HG03175 (cell line): Measurements from ENCODE around the gene CNKSR3.
A peak's percentile ranks its signal among the peaks of the same experiment; 100 is the strongest.

Source experiments
- ATAC-seq: cut with Tn5 transposase; IDR thresholded peaks from one replicate; pipeline ENCODE4 v1.9.1; 2021; ENCODE audit warnings: mild to moderate bottlenecking, moderate library complexity; ENCODE audit not compliant: unreplicated experiment

Gene CNKSR3

GRCh38 chr6:154428897-154429296 lies 81.6 kb downstream of the CNKSR3 start:
- no peak for ATAC-seq

- ATAC-seq = no peak
These were observed 83.0 kb downstream of the CNKSR3 start for GRCh38 chr6:154427446-154427845.

- ATAC-seq = no peak
These were observed 83.5 kb downstream of the CNKSR3 start for GRCh38 chr6:154426997-154427396.

DNA sequence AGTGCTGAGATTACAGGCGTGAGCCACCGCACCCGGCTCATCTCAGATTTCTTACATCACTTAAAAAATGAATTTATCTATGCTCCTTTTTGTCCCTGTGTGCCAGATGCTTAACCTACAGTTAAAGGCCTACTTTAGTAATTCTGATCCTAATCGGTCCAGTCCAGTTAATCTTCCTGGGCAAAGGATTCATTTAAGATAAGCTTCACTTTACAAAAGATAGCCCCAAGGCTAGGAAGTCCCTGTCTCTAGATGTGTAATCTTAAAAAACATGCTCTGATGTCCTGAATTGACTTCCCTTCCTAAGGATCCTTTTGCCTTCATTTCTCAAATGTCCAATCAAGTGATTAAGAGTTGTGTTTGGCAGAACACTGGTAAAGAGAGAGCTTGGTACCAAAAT lies 85.5 kb downstream of the CNKSR3 start:
- ATAC-seq = no peak

- peak; percentile 54 for ATAC-seq
These were observed 96.3 kb downstream of the CNKSR3 start for GRCh38 chr6:154414021-154414813.

DNA sequence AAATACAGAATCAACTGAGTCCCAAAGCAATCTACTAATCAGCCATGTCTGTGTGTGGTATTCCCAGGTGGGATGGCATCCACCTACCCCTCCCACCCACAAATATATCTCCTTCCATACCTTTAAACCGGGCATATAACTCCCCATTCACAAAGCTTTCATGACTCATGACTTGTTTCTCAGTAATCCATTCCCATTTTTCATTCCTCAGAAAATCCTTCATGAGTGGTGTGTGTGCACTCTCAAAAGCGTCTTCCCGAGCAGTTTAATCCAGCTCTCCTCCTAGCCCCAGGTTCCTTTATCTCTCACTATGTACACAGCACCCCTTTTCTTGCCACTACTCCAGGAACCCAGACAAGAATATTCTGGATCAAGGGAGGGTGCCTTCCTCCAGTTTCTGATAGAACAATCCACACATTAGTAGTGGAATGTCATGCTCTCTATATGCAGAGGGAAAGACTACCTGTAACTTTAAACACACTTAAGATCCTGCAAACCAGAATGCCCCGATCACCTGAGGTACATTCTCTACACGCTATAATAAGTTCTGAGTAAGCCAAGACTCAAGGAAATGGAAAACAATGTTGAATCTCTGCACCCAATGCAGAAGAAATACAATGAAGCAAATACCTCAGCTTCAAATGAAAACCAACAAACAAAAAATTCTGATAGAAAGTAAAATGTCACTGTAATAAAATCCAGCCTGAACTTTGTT lies 98.2 kb downstream of the CNKSR3 start:
- ATAC-seq = no peak

- ATAC-seq = no peak
These were observed 99.4 kb downstream of the CNKSR3 start for GRCh38 chr6:154411076-154411475.

DNA sequence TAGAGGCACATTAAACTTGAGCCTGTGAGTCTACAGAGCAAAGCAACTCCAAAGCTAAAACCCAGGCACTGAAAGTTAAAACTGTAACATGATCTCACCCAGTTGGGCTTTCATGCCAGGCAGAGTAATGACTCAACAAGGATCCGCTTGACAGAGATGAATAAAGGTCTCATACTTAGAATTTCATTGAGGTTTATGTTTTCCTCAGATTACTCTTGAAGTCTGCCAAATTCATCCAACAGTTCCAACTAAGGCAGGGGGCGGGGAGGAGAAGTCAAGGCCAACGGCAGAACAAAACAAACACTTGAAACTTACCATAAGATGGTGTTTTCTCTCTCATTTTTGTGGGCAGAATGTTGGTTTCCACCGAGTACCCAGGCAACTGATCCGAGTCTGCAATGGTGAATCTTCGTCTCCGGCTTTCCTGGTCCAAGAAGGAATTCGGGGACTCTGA lies 99.8 kb downstream of the CNKSR3 start:
- ATAC-seq = no peak

DNA sequence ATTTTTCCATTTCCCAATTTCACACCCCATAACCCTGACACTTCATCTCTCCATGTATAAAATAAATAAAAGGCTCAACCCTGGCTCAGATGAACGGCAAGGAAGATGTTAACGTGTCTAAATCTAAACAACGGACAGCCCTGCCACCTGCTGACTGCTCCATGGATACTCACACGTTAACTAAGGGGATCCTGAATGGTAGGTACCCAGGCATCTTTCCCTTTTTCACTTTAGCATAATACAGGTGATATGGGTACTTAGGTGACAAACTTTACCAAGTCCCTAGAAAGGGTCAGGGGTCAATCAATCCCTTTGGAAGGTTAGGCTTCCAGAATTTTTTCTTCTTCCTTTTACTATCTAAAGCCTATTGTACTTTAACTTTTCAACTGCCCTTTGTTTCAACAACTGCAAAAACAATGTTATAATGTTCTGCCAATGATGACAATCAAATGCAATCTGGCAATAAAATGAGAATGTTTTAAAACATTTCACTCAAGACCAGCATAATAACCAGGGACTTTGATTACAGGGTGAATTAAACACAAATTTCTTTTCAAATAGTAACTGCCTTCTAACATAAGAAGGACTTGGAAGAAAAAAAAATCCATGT lies 101.5 kb downstream of the CNKSR3 start:
- no peak for ATAC-seq

- no peak for ATAC-seq
These were observed 103.0 kb downstream of the CNKSR3 start for GRCh38 chr6:154407440-154407839.

DNA sequence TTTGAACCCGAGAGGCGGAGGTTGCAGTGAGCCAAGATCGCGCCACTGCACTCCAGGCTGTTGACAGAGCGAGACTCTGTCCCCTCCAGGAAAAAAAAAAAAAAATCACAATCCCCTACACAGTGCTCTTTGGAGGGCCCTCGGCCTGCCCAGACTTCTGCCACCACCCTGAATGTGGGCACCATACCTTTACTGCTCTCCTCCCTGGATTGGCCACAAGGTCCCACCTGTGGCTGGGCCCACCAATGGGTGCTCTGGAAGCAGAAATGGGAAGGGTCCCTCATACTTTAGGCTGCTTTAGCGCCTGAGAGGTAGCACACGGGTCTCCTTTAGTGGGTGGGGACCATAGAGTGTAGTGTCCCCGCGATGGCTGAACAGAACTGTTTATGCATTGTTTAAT lies 103.6 kb downstream of the CNKSR3 start:
- no peak for ATAC-seq

DNA sequence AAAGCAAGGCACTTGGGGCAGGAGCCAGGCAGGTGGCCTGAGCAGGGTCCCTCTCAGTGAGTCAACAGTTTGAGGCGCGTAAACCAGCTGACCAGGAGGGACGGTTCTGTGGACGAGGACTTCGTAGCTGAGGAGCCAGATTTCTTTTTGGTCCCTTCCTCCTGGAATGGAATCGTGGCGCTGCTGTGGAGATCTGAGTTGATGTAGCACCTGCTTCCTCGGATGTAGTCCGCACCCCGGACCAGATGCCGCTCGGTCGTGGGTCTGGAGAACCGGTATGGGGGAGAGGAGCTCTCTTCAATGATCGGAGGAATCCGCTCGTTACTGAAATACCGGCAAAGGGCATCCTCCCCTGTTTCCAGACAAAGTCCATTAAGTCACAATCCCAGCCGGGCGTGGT lies 104.2 kb downstream of the CNKSR3 start:
- ATAC-seq = no peak

- no peak for ATAC-seq
These were observed 105.6 kb downstream of the CNKSR3 start for GRCh38 chr6:154404791-154405400.

DNA sequence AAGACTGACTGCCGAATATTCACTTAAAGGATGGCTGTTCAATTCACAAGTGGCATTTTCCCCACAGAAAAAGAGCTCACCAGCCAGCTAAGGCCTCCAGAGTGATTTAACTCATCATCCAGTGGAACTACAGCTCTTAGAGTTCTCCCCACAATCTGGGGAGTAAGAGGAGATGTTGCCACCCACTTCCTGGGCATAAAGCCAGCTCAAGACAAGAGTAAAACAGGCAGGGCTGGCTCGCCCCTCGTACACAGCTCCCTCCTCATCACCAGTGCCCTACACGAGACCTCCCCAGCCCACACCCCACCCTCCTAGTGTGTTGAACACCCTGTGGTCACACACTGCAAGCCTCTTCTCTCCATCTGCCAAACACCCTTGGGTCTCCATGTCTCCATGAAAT lies 106.7 kb downstream of the CNKSR3 start:
- no peak for ATAC-seq

DNA sequence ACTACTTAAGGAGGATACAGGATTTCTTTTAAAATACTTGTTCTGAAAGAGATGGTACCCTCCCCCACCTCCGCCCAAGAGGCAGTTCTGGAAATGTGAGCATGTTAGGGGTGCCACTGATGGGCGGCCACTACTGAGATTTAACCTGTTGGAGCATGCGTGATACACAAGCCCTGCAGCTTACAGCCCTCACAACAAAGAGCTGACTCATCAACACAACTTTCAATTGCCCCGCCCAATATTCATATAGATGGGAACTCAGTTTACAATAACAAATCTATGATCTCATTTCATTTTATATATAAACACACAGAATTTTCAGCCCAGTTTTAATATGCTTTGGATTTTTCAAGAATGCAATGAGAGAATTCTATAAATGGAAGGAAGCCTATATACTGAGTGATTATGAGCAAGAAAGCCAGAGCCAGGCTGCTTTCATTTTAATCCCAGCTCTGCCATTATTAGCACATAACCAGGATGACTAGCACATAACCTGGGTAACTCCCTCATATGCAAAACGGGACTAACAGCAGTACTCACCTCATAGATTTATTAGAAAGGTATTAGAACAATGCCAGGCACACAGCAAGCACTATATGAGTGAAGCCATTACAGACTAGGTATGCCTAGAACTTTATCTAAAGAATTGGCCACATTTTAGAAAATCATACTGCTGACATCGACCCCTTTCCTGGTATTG lies 108.3 kb downstream of the CNKSR3 start:
- ATAC-seq = no peak

DNA sequence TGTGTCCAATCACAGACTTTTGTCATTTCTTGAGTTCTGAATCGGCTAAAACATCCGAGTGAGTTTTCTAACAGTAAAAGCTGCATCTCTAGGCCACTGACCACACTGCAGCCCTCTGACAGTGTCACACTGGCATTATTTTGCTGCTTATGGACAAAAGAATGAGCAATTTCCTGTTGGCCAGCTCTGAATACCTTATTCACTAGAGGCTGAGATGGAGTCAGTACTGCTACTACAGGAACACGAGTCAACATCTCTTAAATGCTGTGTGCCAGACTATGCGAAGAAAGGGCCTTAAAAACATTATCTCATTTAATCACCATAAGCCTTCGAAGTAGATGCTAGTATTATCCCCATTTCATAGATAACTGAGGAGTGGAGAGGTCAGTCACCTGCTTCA lies 111.4 kb downstream of the CNKSR3 start:
- ATAC-seq = no peak

- ATAC-seq = no peak
These were observed 112.8 kb downstream of the CNKSR3 start for GRCh38 chr6:154397491-154398195.

GRCh38 chr6:154395878-154396277 lies 114.6 kb downstream of the CNKSR3 start:
- ATAC-seq = no peak

- no peak for ATAC-seq
These were observed 115.2 kb downstream of the CNKSR3 start for GRCh38 chr6:154395316-154395715.

GRCh38 chr6:154394571-154394970 lies 115.9 kb downstream of the CNKSR3 start:
- no peak for ATAC-seq
